ENCODE results near the gene PLCZ1. TPM values are rescaled to one million over a fixed set of nuclear protein-coding genes. Genes with fewer than 3 reads are reported as not detected.

Gene PLCZ1
- total and polyA plus RNA-seq, 2 donors (not counting 3 experiments of a cell fraction or from before 2014, with no cell fraction given), result not detected

DNA sequence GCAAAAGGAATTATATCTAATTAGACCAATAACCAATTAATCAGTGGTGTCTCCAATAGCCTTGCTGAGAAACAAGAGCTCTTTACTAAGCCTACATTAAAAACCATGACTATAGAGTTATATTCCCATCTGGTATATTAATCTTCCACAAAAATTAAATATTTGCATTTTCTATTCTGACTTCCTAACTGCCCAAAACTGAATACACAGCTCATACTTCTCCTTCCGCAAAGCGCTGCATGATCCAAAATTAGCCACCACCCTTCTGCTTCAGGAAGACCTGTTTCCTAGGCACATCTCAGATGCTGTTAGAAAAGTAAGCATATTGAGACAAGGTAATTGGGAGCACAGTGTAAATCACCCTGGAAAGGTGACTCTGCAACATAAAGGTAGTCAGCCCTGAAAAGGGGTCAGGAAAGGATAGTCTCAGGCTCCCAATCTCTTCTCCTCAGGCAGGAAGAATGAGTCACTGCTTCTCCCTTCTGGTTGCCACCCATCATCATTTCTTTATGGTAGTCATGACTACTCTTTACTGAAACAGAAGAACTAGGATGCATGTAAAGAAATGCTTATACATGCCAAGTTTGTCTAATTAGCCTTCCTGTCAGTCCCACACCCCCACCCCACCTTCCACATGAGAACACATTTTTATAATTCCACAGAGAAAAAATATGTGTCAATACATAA is 54.3 kb downstream of the PLCZ1 start:
- no peaks in the 10 kb centered on the region for H4K20me1 ChIP-seq (replicated peaks; ENCODE audit: control insufficient read depth, extremely low read depth, insufficient read depth, low read length)
- no peaks in the 10 kb centered on the region for H3K4me1 ChIP-seq (ENCODE audit: control insufficient read depth, extremely low read depth, insufficient read depth, low read length)
- H3K79me2 ChIP-seq (ENCODE audit: control insufficient read depth, insufficient read depth, low read length), result no peaks in the 10 kb centered on the region
- no peaks in the 10 kb centered on the region for H3K27me3 ChIP-seq (ENCODE audit: control insufficient read depth in 2 of 2, insufficient read depth in 2 of 2, low read length in 2 of 2)
- intact Hi-C loops (cut with micrococcal nuclease), result no loop called here
- H3K27ac ChIP-seq (ENCODE audit: insufficient read depth, low read depth, low read length), result no peak overlapping the region
- CTCF ChIA-PET, result no interaction called here
- POLR2A ChIA-PET, result no interaction called here
- H3K4me2 ChIP-seq (ENCODE audit: insufficient read depth, low read length), result no peak overlapping the region
- H3K9ac ChIP-seq (replicated peaks; ENCODE audit: extremely low read depth, insufficient read depth, low read length), result no peak overlapping the region
- H2AFZ ChIP-seq (ENCODE audit: low read depth, low read length), result no peak overlapping the region
- dilution Hi-C loops (cut with MboI; ENCODE audit: extremely low pct_ligation_motif_present, low sequenced_read_pairs), result no loop called here
- no TSS peak for BruUV-seq (replicated peaks)
- TF ChIP-seq GATA2 (IDR thresholded peaks at IDR 0.05; ENCODE audit: insufficient read depth, insufficient read length, low read depth, low read length), result no peak
- TF ChIP-seq, protein P1, sequence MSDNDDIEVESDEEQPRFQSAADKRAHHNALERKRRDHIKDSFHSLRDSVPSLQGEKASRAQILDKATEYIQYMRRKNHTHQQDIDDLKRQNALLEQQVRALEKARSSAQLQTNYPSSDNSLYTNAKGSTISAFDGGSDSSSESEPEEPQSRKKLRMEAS (IDR thresholded peaks at IDR 0.05; ENCODE audit: insufficient read depth, insufficient read length), result no peak
- no peak for TF ChIP-seq EZH2 (IDR thresholded peaks at IDR 0.05; ENCODE audit: borderline replicate concordance, low read depth, low read length, severe bottlenecking)
- no peak for TF ChIP-seq POLR2A (IDR thresholded peaks at IDR 0.05; ENCODE audit: low read depth, low read length)
- no peak for TF ChIP-seq JUN (IDR thresholded peaks at IDR 0.05; ENCODE audit: borderline replicate concordance, insufficient read depth, insufficient read length, low read depth)
- no peak for TF ChIP-seq POLR2AphosphoS5 (IDR thresholded peaks at IDR 0.05; ENCODE audit: insufficient read depth, low read depth, low read length)
- TF ChIP-seq, protein P2, sequence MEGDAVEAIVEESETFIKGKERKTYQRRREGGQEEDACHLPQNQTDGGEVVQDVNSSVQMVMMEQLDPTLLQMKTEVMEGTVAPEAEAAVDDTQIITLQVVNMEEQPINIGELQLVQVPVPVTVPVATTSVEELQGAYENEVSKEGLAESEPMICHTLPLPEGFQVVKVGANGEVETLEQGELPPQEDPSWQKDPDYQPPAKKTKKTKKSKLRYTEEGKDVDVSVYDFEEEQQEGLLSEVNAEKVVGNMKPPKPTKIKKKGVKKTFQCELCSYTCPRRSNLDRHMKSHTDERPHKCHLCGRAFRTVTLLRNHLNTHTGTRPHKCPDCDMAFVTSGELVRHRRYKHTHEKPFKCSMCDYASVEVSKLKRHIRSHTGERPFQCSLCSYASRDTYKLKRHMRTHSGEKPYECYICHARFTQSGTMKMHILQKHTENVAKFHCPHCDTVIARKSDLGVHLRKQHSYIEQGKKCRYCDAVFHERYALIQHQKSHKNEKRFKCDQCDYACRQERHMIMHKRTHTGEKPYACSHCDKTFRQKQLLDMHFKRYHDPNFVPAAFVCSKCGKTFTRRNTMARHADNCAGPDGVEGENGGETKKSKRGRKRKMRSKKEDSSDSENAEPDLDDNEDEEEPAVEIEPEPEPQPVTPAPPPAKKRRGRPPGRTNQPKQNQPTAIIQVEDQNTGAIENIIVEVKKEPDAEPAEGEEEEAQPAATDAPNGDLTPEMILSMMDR (IDR thresholded peaks at IDR 0.05; ENCODE audit: extremely low read depth in 1 of 2, insufficient read depth in 1 of 2, low read depth in 1 of 2, low read length in 2 of 2), result no peak
- no peak for TF ChIP-seq FOS (IDR thresholded peaks at IDR 0.05; ENCODE audit: borderline replicate concordance, insufficient read depth, low read length)
- no peak for TF ChIP-seq MYC (IDR thresholded peaks at IDR 0.05; ENCODE audit: low read depth, low read length)
- H3K4me3 ChIP-seq (replicated peaks in 1 of 3; ENCODE audit: insufficient read depth in 1 of 3, low read depth in 1 of 3, low read length in 3 of 3), result no peak overlapping the region
- H3K9me3 ChIP-seq (replicated peaks; ENCODE audit: control insufficient read depth, insufficient read depth, low read length), result no peaks in the 10 kb centered on the region
- H3K36me3 ChIP-seq (ENCODE audit: control insufficient read depth in 2 of 2, extremely low read depth in 1 of 2, insufficient read depth in 2 of 2, low read length in 2 of 2), result no peaks in the 10 kb centered on the region
- H3K9me1 ChIP-seq (replicated peaks; ENCODE audit: control insufficient read depth, extremely low read depth, insufficient read depth, low read length), result no peaks in the 10 kb centered on the region
- DNase-seq (ENCODE audit: low read depth, low spot score) (no peak), FAIRE-seq (no peak)
